Stimulated activated naive CD8-positive, alpha-beta T cell treated with anti-CD3 and anti-CD28 coated beads, Interleukin-15, Interleukin-2, amounts not matched to agents 100 ng/mL and 50 ng/mL, for 24 hours (primary cell): Measurements from ENCODE around the gene CYP2W1.
"Not testable (repeated sequence)": the region's sequence is repeated elsewhere in the genome, so short reads cannot be mapped to it uniquely, and the experiment has no call there.

ENCODE experiments used
- H3K27ac Mint-ChIP-seq: one replicate; pipeline ENCODE4 v1.8.0; 2021; ENCODE audit warnings: mild to moderate bottlenecking, mixed read lengths
- H3K27me3 Mint-ChIP-seq: one replicate; pipeline ENCODE4 v1.8.0; 2021; ENCODE audit warnings: mixed read lengths
- H3K36me3 Mint-ChIP-seq: one replicate; pipeline ENCODE4 v1.8.0; 2021; ENCODE audit warnings: low read depth, mixed read lengths
- H3K4me1 Mint-ChIP-seq: one replicate; pipeline ENCODE4 v1.8.0; 2021; ENCODE audit warnings: low read depth, mixed read lengths
- H3K4me3 Mint-ChIP-seq: one replicate; pipeline ENCODE4 v1.8.0; 2021; ENCODE audit warnings: mild to moderate bottlenecking, mixed read lengths
- H3K9me3 Mint-ChIP-seq: one replicate; pipeline ENCODE4 v1.8.0; 2021; ENCODE audit warnings: mixed read lengths

CYP2W1 gene

GRCh38 chr7:1025743-1026581, 43.0 kb downstream of the CYP2W1 start:
- H3K27ac Mint-ChIP-seq = no peak overlapping the region
- no peak overlapping the region for H3K4me3 Mint-ChIP-seq
- peaks cover 45% of the 10 kb centered on the region for H3K4me1 Mint-ChIP-seq
- H3K36me3 Mint-ChIP-seq = peaks cover 19% of the 10 kb centered on the region
- H3K27me3 Mint-ChIP-seq = no peaks in the 10 kb centered on the region
- H3K9me3 Mint-ChIP-seq = no peaks in the 10 kb centered on the region

- peaks cover 14% of the 10 kb centered on the region for H3K36me3 Mint-ChIP-seq
- H3K27ac Mint-ChIP-seq = no peak overlapping the region
- peaks cover 45% of the 10 kb centered on the region for H3K4me1 Mint-ChIP-seq
- H3K9me3 Mint-ChIP-seq = no peaks in the 10 kb centered on the region
- H3K4me3 Mint-ChIP-seq = peak overlapping the region; percentile 74
- H3K27me3 Mint-ChIP-seq = no peaks in the 10 kb centered on the region
Measured at GRCh38 chr7:1026721-1027161, 43.8 kb downstream of the CYP2W1 start.

- Mint-ChIP-seq H3K36me3 (peaks cover 11% of the 10 kb centered on the region), H3K27me3 (no peaks in the 10 kb centered on the region), H3K9me3 (no peaks in the 10 kb centered on the region), H3K4me1 (peaks cover 43% of the 10 kb centered on the region), H3K27ac (no peak overlapping the region), H3K4me3 (peak overlapping the region; percentile 74)
Measured at GRCh38 chr7:1027242-1028043, 44.5 kb downstream of the CYP2W1 start.

GRCh38 chr7:1028044-1028770, 45.2 kb downstream of the CYP2W1 start:
- Mint-ChIP-seq H3K9me3 (no peaks in the 10 kb centered on the region), H3K27ac (peak overlapping the region; percentile 49), H3K4me1 (peaks cover 42% of the 10 kb centered on the region), H3K36me3 (peaks cover 7% of the 10 kb centered on the region), H3K4me3 (peak overlapping the region; percentile 63), H3K27me3 (no peaks in the 10 kb centered on the region)

GRCh38 chr7:1028775-1029636, 46.0 kb downstream of the CYP2W1 start:
- Mint-ChIP-seq H3K27me3 (no peaks in the 10 kb centered on the region), H3K36me3 (peaks cover 7% of the 10 kb centered on the region), H3K4me3 (peak overlapping the region; percentile 63), H3K9me3 (no peaks in the 10 kb centered on the region), H3K4me1 (peaks cover 48% of the 10 kb centered on the region), H3K27ac (peak overlapping the region; percentile 49)

- Mint-ChIP-seq H3K27me3 (no peaks in the 10 kb centered on the region), H3K4me1 (peaks cover 43% of the 10 kb centered on the region), H3K9me3 (no peaks in the 10 kb centered on the region), H3K27ac (peak overlapping the region; percentile 16), H3K4me3 (no peak overlapping the region), H3K36me3 (peaks cover 9% of the 10 kb centered on the region)
Measured at GRCh38 chr7:1029637-1030443, 46.9 kb downstream of the CYP2W1 start.

GRCh38 chr7:1030444-1031070, 47.6 kb downstream of the CYP2W1 start:
- no peaks in the 10 kb centered on the region for H3K27me3 Mint-ChIP-seq
- no peak overlapping the region for H3K27ac Mint-ChIP-seq
- H3K4me1 Mint-ChIP-seq = peaks cover 43% of the 10 kb centered on the region
- H3K4me3 Mint-ChIP-seq = no peak overlapping the region
- H3K36me3 Mint-ChIP-seq = peaks cover 16% of the 10 kb centered on the region
- no peaks in the 10 kb centered on the region for H3K9me3 Mint-ChIP-seq

GRCh38 chr7:1031716-1032455, 48.9 kb downstream of the CYP2W1 start:
- H3K36me3 Mint-ChIP-seq = peaks cover 14% of the 10 kb centered on the region
- peaks cover 34% of the 10 kb centered on the region for H3K4me1 Mint-ChIP-seq
- no peaks in the 10 kb centered on the region for H3K9me3 Mint-ChIP-seq
- no peak overlapping the region for H3K27ac Mint-ChIP-seq
- H3K4me3 Mint-ChIP-seq = no peak overlapping the region
- H3K27me3 Mint-ChIP-seq = no peaks in the 10 kb centered on the region

GRCh38 chr7:1032536-1033181, 49.7 kb downstream of the CYP2W1 start:
- H3K27ac Mint-ChIP-seq = no peak overlapping the region
- peaks cover 29% of the 10 kb centered on the region for H3K4me1 Mint-ChIP-seq
- H3K36me3 Mint-ChIP-seq = peaks cover 12% of the 10 kb centered on the region
- H3K27me3 Mint-ChIP-seq = no peaks in the 10 kb centered on the region
- no peak overlapping the region for H3K4me3 Mint-ChIP-seq
- no peaks in the 10 kb centered on the region for H3K9me3 Mint-ChIP-seq

GRCh38 chr7:1033546-1034145, 50.7 kb downstream of the CYP2W1 start:
- no peaks in the 10 kb centered on the region for H3K27me3 Mint-ChIP-seq
- H3K27ac Mint-ChIP-seq = no peak overlapping the region

GRCh38 chr7:1034769-1035168, 51.8 kb downstream of the CYP2W1 start:
- Mint-ChIP-seq H3K36me3 (peaks cover 12% of the 10 kb centered on the region), H3K4me1 (peaks cover 18% of the 10 kb centered on the region)
- H3K27ac Mint-ChIP-seq, H3K9me3 Mint-ChIP-seq, H3K27me3 Mint-ChIP-seq, H3K4me3 Mint-ChIP-seq: not testable (repeated sequence)

More at GRCh38 chr7:1033546-1034145, 50.7 kb downstream of the CYP2W1 start:
- H3K4me3 Mint-ChIP-seq = no peak overlapping the region
- no peaks in the 10 kb centered on the region for H3K9me3 Mint-ChIP-seq
- peaks cover 12% of the 10 kb centered on the region for H3K36me3 Mint-ChIP-seq
- peaks cover 29% of the 10 kb centered on the region for H3K4me1 Mint-ChIP-seq
